ELF-1 (cell line): ENCODE data around the gene PLCL1.

Experiments
- DNase-seq: peaks from one replicate; pipeline ENCODE4 v3.0.0-alpha.2; 2016; ENCODE audit warnings: low read depth, low spot score

The PLCL1 gene

DNA sequence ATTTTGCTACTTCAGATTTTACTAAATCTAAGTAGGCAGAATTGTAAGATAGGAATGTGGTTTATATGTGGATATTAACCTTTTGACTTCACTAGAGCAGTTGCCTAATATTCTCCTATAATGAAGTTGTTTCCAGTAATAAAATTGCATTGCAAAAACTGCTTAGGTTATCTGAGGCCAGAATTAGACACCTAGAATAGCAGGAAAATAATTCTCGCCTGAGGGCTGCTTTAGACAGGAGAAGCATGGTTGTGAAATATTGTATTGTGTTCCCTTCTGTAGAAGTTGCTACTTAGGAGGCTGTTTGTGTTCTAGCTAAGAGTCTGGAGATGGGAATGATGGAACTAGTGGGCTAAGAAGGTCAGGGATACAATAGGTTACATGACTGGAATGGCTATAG lies 146.3 kb downstream of the PLCL1 start:
- no peak for DNase-seq

DNA sequence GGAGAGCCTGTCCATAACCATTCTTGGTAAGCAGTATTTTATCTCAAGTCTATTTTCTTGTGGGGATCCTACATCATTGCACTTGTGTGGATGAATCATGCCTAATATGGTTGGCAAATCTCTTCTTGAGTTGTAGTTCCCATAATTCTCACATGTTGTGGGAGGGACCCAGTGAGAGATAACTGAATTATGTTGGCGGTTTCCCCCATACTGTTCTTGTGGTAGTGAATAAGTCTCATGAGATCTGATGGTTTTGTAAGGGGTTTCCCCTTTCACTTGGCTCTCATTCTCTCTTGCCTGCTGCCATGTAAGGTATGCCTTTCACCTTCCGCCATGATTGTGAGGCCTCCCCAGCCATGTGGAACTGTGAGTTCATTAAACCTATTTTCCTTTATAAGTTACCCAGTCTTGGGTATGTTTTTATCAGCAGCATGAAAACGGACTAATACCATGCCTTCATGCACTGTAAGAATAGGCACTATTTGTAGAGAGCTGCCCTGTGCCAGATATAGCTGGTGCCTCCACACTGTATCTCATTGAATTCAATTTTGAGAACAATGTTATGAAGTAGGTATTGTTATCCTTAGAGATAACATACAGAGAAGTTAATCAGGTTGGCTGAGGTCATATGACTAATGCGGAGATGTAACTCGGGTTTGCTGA lies 148.3 kb downstream of the PLCL1 start:
- DNase-seq = no peak

- DNase-seq = no peak
These were observed 149.9 kb downstream of the PLCL1 start for GRCh38 chr2:197954328-197954727.

- no peak for DNase-seq
These were observed 154.3 kb downstream of the PLCL1 start for GRCh38 chr2:197958592-197959150.

DNA sequence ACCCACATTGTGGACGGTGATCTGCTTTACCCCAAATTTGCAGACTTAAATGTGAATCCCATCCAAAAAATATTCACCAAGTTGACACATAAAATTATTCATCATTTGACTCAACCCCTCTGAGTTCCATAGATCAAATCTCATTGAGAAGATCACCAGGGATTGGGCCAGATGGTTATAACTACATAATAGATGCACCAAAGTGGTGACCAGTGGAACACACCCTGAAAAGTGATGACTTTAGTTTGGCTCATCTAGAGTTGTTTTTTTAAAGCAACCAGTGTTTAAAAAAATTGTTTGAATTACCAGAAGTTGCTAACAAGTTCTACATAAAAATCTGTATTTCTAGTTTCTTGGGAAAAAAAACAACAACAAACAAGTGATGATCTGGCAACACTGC lies 155.0 kb downstream of the PLCL1 start:
- no peak for DNase-seq

- DNase-seq = no peak
These were observed 156.4 kb downstream of the PLCL1 start for GRCh38 chr2:197960786-197961185.

- DNase-seq = no peak
These were observed 160.3 kb downstream of the PLCL1 start for GRCh38 chr2:197964720-197965119.

DNA sequence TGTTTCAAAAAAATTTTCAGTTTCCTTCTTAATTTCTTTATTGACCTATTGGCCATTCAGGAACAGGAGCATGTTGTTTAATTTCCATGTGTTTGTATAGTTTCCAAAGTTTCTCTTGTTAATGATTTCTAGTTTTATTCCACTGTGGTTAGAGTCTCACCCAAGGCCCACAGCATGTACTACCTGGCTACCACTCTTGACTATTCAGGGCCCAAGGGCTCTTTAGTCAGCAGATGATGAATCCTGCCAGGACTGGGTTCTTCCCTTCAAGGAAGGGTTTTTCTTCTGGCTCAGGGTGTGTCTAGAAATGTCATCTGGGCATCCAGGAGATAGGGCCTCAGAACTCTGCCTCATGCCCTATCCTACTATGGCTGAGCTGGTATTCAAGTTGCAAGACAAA lies 161.4 kb downstream of the PLCL1 start:
- DNase-seq = no peak

GRCh38 chr2:197969391-197969893 lies 165.0 kb downstream of the PLCL1 start:
- no peak for DNase-seq

GRCh38 chr2:197972061-197972460 lies 167.7 kb downstream of the PLCL1 start:
- no peak for DNase-seq

DNA sequence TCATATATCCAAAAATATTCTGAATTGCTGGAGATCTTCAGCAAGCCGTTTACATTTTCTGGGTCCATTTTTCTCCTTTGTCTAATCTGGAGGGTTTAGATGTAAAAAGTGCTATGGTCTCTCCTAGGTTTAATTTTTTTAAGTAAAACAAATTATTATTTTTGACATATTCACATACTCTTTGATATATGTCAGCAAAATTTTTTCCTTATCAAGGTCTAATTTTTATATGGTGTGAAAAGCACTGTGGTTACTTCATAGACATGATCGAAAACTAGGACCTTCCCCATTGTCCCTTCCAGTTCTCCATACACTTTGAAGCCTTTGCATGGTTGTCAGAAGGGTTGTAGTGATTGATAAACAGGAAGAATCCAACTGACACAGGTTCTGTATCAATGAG lies 168.2 kb downstream of the PLCL1 start:
- no peak for DNase-seq

- no peak for DNase-seq
These were observed 169.4 kb downstream of the PLCL1 start for GRCh38 chr2:197973772-197974171.

DNA sequence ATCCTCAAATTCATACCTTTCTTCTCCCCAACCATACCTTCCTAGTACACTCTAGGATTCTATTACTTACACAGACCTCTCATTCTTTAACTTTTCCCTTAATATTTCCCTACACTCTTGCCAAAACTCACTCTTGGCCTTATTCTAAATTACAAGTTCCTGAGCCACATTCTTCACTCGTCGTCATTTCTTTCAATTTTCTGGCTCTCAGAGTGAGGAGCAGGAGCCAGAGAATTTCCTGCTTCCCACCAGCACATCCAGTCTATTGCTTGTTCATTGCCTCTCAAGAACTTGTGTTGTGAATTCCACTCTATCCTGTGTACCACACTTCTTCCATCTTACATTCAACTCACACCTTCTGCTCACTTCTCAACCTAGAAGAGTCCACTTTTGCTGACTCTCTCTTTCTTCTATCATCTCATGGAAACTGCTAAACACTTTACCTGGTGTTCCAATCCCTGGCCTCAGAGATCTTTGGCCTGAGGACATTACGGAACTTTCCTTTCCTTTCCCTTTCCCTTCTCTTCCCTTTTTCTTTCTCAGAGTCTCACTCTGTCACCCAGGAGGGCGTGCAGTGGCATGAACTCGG lies 171.6 kb downstream of the PLCL1 start:
- no peak for DNase-seq

- DNase-seq = no peak
These were observed 174.6 kb downstream of the PLCL1 start for GRCh38 chr2:197978971-197979370.

DNA sequence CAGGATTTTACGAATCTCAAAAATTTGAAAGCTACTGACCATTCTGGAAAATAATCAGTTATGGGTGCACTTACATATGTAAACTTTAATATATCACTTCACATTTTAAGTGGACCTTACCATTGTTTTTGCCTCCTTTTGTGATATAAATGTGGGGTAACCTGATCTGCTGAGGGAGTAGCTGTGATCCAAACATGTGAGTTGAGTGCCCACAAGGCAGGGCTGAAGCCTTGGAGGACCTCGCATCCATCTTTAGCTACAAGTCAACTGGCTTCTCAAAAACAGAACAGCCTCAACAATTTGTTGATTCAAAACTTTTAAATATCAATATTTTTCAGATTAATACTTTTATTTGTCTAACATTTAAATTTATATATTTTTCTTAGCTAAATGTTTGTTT lies 178.2 kb downstream of the PLCL1 start:
- DNase-seq = no peak

- DNase-seq = no peak
These were observed 180.7 kb downstream of the PLCL1 start for GRCh38 chr2:197985029-197985638.

GRCh38 chr2:197986977-197987376 lies 182.6 kb downstream of the PLCL1 start:
- DNase-seq = no peak

DNA sequence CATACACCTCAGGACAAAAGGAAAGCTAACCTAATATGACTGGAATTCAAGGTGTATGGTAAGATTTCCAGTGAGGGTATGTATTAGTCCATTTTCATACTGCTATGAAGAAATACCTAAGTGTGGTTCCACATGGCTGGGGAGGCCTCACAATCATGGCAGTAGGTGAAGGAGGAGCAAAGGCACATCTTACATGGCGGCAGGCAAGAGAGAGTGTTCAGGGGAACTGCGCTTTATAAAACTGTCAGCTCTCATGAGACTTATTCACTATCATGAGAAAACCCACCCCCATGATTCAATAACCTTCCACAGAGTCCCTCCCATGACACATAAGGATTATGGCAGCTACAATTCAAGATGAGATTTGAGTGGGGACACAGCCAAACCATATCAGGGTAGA lies 186.0 kb downstream of the PLCL1 start:
- DNase-seq = no peak

GRCh38 chr2:197992482-197993133 lies 188.2 kb downstream of the PLCL1 start:
- DNase-seq = no peak

- no peak for DNase-seq
These were observed 189.0 kb downstream of the PLCL1 start for GRCh38 chr2:197993363-197993762.

DNA sequence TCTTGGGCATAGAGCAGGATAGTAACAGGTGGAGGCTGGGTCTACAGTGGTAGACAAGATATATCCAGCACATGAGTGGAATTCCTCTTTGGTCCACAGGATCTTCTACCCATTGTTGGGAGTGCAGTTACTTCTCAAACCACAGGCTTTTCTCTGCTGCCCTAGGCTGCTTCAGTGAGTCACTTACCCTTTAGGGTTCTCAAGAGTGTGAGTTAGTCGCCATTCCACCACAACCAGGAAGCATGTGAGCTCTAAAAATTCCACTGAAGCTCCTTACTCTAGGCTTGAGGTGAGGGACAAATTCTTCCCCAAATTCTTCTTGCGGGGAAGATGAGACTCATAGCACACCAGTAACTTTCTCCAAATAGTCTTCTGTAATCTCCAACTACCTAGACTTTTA lies 189.4 kb downstream of the PLCL1 start:
- no peak for DNase-seq

GRCh38 chr2:197994751-197995150 lies 190.4 kb downstream of the PLCL1 start:
- no peak for DNase-seq
